HT1080 (cell line): Measurements from ENCODE around the gene NHERF2. TPM values are rescaled to one million over a fixed set of nuclear protein-coding genes. Genes with fewer than 3 reads are reported as not detected.

Experiments used
- DNase-seq: peaks from one replicate; pipeline ENCODE4 v3.0.0-alpha.2; 2015; ENCODE audit warnings: low read depth
- total RNA-seq: library from RNA; depleted of rRNA; stranded (reverse); fragments of >200 nt; shearing (Covaris generic); gene quantifications from 2 replicates; pipeline ENCODE4 v1.2.3, GENCODE V29; 2014

The NHERF2 gene
- total RNA-seq, 1 experiment from 2014 or later = 158 TPM

DNA sequence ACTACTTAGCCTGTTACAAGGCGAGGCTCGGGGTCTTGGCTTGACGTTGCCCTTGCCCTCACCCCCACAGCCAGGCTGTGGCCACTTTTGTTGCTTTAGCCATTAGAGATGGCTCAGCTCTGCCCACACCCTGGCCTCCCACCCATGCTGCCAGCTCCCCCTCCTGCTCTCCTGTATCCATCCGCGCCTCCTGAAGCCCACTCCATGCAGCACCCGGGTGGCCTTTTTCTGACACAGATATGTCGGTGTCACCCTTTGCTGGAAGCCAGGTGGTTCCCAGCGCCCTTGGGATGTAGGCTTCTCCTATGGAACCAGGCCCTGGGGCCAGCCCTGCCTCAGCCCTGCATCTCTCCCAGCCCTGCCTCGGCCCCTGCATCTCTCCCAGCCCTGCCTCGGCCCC lies 30.7 kb downstream of the NHERF2 start:
- DNase-seq = no peak

DNA sequence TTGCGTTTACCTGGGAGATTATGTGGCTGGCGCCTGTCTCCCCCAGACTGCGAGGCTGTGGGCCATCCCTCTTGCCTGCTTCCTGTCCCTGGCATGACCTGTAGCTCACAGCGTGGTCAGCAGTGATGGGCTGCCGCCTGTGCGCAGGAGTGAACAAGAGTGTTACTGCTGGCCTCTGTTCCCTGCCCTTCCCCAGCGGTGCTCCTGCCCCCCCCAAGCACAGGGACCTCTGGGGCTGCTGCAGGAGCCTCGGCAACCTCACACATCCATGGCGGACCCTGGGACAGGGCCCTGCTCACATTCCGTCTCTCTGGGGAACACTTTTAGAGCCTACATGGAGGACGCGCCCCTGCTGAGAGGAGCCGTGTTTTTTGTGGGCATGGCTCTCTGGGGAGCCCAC lies 31.7 kb downstream of the NHERF2 start:
- DNase-seq = no peak

DNA sequence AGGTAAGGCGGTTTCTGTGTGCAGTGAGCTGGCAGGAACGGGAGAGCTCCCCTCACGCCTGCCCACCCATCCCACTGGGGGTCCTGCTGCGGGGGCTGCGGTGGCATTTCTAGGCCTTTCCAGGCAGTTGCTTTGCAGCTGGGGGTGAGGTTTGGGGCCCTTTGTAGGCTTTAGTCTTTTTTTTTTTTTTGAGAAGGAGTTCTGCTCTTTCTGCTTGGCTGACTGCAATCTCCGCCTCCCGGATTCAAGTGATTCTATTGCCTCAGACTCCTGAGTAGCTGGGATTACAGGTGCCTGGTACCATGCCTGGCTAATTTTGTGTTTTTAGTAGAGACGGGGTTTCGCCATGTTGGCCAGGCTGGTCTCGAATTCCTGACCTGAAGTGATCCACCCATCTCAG lies 32.2 kb downstream of the NHERF2 start:
- no peak for DNase-seq

DNA sequence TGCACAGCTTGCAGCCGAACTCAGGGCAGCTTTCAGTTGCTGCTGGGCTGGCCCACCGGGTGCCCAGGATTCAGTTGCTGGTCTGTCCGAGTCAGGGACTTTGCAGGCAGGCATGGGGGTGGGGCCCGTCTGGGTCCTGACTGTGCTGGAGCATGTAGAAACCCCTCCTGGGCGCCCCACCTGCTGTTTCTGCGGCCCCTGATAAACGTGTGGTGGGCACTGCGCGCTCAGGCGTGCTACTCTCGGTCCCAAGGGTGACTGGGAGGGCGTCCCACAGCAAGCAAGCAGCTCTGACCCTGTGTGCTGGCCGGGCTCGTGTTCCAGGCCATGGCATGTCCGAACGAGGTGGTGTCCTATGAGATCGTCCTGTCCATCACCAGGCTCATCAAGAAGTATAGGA lies 33.6 kb downstream of the NHERF2 start:
- DNase-seq = no peak

DNA sequence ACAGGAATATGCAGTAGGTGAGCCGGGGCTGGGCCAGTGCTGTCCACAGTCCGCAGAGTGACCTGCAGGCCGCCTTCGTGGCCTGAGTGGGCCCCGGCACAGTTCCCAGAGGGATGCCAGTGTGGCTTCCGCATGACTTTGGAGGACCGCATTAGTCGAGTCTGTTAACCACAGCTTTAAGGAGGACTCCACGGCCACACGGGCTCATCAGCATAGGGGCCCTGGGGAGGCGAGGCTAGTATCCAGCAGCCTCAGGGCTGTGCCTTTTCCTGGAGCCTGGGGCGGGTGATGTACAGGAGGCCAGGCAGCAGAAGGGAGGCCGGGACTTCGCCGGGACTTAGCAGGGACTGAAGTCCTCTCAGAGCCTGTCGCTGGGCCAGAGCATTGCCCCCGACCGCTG lies 34.3 kb downstream of the NHERF2 start:
- DNase-seq = no peak

DNA sequence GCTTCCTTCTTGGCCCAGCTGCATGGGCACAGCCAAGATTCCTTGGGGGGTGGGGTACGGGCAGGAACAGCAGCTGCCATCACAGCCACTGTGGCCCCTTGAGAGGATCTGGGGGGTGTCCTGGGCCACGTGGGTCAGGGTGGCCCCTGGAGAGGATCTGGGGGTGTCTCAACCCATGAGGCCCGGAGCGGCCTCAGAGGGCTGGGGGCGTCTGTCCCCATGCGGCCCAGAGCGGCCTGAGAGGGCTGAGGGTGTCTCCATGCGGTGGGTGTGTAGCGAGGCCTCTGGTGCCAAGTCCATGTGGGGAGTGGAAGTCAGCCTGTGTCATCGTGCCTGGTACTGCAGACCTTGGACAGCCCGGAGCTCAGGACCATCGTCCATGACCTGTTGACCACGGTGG lies 34.8 kb downstream of the NHERF2 start:
- no peak for DNase-seq

DNA sequence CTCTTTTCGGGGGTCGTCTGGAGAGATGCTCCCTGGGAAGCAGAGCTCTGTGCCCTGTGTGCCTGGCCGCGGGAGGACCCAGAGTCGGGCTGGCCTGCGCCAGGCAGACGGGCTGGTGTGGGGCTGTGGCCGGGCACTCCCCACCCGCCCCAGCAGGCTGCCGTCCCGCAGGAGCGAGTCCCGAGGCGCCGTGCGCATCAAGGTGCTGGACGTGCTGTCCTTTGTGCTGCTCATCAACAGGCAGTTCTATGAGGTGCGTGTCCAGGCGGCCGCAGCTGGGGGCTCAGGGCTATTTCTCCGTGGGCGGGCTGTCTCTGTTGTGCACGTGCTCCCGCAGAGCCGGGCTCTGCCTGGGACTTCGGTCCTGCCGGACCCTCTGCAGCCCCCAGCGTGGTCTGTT lies 36.1 kb downstream of the NHERF2 start:
- DNase-seq = no peak

DNA sequence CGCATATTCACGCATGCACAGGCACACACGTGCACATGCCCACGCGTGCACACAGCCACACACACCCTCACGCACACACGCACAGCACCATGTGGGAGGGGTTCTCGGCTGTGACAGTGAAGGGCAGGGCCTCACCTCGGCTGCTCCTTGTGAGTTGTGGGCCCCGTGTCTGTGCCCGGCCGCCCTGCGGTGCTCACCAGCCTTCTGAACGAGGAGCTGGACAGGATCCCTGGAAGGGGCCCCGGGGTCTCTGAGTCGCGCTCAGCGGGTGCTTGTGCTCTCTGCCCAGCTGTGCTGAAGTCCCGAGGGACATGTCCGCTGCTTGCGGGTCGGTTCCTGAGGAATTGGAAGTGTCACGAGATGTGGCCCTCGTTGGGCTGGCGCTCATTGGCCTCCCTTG lies 37.2 kb downstream of the NHERF2 start:
- no peak for DNase-seq

DNA sequence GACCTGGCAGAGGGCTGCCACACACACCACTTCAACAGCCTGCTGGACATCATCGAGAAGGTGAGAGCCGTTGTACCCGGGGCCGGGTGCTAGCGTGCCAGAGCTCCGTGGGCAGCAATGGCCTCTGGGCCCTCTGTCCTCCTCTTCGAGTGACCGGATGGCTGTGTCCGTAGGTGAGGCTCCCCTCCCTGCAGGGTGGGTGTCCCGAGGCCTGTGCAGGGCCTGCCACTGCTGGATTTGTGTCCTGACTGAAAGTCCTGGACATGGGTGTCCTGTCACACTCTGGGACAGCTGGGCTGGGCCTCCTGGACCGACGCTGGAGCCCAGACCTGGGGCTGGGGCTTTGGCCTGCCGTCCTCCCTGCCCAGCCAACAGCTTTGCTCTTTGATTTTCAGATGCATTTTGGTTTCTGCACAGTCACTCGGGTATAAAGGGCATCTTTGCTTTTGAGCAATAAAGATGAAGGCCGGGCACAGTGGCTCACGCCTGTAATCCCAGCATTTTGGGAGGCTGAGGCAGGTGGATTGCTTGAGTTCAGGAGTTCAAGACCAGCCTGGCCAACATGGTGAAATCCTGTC lies 37.8 kb downstream of the NHERF2 start:
- DNase-seq = no peak

DNA sequence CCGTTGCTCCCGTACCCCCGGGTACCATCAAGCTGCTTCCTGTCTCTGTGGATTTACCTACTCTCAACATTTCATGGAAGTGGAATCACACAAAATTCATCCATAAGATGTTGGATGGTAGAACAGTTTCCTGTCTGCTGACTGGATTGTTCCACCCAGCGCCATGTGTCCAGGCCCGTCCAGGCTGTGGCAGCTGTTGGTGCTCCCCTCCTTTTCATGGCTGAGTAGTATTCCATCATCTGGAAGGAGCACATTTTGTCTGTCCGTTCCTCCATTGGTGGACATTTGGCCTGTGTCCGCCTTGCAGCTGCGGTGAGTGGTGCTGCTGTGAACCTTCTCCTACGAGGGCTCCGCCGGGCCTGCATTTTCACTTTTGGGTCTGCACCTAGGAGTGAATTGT lies 39.4 kb downstream of the NHERF2 start:
- no peak for DNase-seq

DNA sequence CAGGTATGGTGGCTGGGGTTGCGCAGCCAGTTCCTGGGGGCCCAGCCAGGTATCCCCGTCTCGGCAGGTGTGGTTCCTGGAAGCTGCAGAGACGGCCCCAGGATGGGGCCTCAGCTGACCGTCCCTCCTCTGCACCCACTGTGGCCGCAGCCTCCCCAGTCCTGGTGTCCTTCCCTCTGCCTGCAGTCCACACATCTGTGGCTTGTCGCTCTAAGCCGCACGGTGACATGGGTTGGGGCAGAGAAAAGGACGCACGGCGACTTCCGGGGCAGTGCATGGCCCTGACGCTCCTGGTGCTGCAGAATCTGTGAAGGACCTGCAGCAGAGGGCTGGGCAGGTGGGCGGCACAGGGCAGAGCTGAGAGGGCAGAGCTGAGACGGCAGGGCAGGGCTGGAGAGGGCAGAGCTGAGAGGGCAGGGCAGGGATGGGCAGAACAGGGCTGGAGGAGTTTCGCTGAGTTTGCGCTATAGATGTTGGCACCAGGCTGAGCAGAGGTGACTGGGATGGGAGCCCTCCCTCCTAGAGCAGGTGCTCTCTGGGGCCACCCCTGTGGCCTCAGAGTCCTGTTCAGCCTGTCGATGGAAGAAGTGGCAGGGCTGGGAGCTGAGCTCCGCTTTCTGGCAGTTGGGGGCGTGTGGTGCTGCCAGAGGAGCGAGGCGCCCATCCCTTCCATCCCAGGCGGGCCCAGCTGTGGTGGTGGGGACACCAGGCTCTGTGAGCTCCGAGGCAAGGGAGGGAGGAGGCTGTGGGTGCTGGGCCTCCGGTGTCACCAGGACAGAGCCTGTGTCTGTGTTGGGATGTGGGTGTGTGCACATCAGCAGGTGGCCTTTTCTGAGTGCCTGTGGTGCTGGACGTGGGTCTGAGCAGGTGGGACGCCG lies 44.1 kb downstream of the NHERF2 start:
- DNase-seq = no peak

DNA sequence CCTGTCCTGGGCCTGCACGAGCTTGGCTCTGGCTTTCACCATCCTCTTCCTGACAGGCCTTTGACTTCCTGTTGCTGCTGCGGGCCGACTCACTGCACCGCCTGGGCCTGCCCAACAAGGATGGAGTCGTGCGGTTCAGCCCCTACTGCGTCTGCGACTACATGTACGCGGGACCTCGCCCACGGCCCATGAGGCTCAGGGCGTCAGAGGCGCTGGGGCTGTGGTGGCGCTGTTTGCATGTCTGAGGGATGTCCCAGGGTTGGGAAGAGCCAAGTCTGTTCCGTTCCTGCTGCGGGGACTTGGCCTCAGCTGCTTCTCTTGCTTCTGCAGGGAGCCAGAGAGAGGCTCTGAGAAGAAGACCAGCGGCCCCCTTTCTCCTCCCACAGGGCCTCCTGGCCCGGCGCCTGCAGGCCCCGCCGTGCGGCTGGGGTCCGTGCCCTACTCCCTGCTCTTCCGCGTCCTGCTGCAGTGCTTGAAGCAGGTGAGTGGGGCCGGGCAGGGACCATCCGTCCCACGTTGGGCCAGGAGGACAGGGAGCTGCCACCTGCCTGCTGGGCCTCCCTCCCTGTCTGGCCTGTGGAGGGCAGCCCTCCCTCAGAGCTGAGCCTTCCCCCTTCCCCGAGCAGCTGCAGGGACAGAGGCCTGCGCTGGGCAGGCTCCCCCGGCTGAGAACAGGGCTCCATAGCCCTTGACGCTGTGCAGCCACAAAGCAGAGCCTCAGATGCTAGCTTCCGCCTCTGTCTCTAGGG lies 44.9 kb downstream of the NHERF2 start:
- DNase-seq = no peak

DNA sequence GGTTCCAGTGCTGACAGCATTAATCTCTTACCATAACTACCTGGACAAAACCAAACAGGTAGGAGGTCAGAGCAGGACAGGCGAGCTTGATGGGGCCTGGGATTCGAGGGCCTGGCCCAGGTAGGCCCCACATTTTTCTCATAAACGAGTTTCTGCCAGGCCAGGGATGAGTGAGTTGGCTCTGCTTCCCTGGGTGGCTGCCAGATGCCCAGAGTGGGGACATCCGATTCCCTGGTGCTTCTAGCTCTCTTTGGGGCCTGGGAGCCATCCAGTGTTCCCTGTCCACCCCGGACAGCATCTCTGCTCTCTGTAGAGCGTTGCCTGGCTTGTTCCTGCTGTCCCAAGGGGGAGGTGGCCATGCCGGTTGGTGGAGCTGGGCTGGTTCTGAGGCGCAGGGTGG lies 46.2 kb downstream of the NHERF2 start:
- no peak for DNase-seq

DNA sequence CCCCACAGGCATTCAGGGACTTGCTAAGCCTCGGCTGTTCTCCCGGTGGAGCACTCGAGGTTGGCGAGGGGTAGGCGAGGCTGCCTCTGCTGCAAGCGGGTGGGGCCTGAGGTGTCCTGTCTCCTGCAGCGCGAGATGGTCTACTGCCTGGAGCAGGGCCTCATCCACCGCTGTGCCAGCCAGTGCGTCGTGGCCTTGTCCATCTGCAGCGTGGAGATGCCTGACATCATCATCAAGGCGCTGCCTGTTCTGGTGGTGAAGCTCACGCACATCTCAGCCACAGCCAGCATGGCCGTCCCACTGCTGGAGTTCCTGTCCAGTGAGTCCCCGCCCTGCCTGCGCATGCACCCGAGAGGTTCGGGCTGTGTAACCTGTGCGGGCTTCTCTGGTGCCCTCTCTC lies 47.4 kb downstream of the NHERF2 start:
- DNase-seq = no peak

DNA sequence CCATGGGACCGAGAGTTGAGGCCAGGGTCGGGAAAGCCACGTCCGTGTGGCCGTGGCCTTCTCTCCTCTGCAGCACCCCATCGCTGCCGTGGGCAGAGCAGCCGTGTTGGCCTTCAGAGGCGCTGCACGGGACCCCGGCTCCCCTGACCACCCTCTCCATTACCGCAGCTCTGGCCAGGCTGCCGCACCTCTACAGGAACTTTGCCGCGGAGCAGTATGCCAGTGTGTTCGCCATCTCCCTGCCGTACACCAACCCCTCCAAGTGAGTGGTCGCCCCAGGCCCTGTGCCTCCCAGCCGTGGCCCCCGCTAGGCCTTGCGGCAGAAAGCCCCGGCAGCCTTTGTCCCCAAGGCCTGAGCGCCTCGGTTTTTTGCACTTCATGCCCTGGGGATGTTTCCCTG lies 48.9 kb downstream of the NHERF2 start:
- DNase-seq = no peak

DNA sequence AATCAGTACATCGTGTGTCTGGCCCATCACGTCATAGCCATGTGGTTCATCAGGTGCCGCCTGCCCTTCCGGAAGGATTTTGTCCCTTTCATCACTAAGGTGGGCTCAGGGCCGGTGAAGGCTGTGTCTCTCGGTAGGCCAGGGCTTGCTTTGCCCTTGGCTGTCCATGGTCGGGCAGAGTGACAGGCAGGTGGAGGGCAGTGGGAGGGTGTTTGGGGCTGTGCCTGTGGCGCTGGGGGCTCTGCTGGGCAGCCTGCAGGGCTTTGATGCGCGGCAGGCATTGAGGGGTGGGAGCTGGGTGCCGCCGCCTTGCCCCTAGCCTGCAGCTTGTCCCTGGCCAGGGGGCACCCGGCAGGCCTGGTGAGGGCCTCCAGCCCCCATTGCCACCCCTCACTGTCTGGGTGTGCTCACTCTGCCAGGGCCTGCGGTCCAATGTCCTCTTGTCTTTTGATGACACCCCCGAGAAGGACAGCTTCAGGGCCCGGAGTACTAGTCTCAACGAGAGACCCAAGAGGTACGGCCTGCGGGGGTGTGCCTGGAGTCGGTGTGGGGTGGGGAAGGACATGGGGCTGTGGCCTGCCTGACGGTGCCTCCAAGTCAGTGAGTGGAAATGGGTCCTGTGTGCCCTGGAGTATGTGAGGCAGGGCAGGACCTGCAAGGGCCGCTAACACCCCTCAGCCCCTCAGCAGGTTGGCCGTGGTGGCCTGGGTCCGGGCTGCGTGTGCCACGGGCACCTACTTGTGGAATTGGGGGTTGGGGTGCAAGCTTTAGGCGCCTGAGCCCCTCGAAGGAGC lies 49.6 kb downstream of the NHERF2 start:
- DNase-seq = no peak

DNA sequence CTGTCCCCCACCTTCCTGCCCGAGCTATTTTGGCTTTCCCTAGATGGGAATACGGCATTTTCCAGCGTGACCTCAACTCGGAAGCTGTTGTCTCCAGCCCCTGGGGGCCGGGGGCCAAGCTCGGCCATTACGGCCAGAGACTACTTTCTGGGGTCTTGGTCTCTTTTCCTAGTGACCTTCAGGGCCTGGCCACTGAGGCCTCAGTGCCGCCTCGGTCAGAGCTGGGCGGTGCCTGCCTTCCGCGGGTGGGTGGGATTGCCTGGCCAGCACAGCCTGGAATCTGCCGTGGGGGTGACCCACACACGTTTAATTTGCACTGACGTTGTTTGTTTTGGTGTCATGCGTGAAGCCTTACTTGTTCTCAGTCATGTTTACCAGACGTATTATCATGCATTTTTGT lies 50.3 kb downstream of the NHERF2 start:
- DNase-seq = no peak

DNA sequence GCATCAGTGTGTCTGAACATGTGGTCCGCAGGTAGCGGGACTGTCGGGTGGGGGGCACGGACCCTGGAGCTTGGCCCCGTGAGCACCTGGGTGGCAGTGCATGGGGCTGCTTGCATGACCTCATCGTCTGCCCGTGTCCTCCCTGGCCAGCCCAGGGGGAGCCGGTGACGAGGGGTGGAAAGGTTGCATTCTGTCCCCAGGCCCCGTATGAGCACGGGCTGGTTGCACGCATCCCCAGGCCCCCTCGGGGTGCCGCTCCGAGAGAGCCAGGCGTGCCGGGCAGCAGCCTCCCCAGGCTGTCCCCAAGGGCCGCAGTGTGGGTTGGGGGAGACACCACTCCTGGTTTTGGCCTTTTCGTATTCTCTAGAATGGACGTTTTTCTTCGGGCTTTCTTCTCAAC lies 51.0 kb downstream of the NHERF2 start:
- no peak for DNase-seq

DNA sequence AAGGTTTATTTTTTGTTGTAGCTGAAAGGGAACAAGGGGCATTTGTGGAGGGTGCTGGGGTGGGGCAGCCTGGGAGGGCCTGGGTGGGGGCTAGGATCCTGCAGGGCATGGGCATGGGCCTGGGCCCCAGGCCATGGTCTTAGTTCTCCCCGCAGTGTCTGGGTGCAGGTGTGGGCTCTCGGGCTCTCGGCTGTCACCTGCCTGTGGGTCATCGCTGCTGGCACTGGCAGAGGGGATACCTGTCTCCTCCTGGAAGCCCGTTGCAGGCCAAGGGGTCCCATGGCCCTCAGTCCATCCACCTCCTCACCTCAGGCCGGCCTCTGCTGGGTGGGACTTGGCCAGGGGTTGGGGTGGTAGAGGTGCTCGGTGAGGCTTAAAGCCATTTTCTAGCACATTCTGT lies 51.4 kb downstream of the NHERF2 start:
- DNase-seq = no peak

DNA sequence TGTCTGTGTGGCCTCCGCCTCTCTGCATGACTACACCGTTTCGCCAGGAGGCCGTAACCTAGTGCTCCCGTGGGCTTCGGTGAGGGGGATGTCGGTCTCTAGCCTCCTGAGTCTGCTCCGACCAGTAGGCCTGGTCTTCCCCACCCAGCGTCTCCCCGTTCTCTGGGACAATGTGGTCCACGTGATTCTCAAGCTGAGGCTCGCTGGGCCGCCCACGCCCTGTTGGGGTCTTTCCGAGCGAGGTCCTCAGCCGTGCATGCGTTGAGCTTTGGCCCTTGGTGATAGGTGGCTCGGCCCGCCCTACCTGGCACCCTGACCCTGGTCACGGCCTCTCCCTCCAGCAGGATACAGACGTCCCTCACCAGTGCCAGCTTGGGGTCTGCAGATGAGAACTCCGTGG lies 52.0 kb downstream of the NHERF2 start:
- no peak for DNase-seq

DNA sequence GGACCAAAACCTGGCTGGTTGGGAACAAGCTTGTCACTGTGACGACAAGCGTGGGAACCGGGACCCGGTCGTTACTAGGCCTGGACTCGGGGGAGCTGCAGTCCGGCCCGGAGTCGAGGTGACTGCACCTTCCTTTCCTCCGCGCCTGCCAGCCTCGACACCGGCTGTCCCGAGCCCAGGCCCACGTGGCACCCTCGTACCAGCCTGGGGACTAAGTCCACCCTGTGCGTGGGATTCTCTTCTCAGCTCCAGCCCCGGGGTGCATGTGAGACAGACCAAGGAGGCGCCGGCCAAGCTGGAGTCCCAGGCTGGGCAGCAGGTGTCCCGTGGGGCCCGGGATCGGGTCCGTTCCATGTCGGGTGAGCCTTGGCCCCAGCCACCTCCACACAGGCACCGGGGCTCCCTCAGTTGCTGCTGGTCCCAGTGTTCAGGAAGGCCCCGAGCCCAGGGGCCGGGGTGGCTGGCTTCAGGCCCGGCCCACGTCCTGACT lies 52.7 kb downstream of the NHERF2 start:
- DNase-seq = no peak

DNA sequence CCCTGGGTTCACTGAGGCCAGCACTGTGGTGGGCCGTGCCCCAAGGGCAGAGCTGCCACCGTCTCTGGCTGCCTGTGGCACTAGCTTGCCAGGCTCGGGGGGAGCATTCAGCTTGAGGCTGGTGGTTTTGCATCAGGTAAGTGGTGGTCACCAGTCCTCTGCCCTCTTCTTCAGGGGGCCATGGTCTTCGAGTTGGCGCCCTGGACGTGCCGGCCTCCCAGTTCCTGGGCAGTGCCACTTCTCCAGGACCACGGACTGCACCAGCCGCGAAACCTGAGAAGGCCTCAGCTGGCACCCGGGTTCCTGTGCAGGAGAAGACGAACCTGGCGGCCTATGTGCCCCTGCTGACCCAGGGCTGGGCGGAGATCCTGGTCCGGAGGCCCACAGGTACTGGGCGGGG lies 53.3 kb downstream of the NHERF2 start:
- DNase-seq = no peak
